SKM-1 treated with dmso at 0.1 percent for 144 hours (cell line): Measurements from ENCODE around the gene TPRX1.
"Not testable (repeated sequence)": the region's sequence is repeated elsewhere in the genome, so short reads cannot be mapped to it uniquely, and the experiment has no call there.

Experiments used
- DNase-seq: peaks from one replicate; lab custom pipeline; 2025; ENCODE audit not compliant: unreplicated experiment; lab: John Stamatoyannopoulos, UW

TPRX1 gene

DNA sequence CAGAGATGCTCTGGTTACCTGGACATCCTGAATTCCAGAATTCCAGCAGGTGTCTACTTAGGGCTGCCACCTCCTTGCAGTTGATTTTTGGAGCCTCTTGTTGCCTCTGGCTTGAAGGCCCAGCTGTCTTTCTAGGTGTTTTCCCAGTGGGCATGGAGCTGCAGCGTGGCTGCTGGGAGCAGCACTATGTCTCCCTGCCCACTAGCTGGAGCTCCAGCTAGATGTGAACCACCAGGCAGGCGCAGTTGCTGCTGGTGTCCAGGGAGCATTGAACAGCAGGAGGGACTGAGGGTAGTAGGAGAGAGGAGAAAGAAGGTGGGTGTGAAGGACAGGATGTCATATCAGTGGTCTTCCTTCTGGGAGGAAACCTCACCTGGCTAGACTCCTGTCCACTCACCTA, 35.7 kb downstream of the TPRX1 start:
- DNase-seq: no peak

DNA sequence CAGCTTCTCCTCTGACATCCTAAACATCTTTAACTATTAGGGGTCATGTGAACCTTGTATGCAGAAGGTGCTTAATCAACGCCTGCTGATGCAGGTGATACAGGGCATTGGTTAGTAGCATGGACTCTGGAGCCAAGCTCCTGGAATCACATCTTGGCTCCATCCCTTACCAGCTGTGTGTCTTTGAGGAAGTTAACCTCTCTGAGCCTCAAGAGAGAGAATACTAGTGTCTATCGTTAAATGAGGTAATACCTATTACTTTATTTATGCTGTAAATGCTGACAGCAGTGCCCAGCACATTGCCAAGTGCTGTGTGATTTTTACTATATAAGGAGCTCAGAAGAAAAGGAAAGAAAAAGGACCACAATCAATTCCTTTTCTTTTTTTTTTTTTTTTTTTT, 37.0 kb downstream of the TPRX1 start:
- no peak for DNase-seq

DNA sequence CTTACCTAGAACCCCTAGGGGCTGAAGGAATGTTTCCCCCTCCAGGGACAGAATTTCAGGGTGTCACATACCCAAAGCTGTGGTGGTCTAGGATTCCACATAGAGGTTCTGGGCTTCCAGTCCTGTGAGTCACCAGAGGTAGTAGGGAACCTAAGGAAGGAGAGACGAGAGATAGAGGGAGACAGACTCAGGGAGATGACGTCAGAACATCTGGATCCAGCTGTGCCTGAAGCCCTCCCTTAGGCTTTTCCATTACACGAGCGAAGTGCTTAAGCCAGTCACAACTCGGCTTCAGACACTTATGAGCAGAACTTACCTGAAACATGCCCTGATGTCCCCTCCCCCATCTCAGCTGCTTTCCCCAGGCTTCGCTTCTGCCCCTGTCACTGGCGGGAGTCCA, 37.7 kb downstream of the TPRX1 start:
- DNase-seq: no peak

DNA sequence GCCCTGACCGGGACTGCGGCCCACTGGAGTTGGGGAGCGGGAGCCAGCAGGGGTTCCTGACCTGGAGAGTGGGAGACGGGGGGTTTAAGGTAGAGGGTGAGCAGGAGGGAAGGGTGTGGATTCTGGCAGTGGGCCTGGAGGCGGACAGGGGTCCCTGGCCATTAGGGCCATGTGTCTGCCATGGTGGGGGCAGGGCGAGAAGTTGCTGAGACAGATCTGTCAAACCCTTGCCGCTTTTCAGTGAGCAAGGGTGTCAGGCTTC, 38.1 kb downstream of the TPRX1 start:
- DNase-seq: no peak

DNA sequence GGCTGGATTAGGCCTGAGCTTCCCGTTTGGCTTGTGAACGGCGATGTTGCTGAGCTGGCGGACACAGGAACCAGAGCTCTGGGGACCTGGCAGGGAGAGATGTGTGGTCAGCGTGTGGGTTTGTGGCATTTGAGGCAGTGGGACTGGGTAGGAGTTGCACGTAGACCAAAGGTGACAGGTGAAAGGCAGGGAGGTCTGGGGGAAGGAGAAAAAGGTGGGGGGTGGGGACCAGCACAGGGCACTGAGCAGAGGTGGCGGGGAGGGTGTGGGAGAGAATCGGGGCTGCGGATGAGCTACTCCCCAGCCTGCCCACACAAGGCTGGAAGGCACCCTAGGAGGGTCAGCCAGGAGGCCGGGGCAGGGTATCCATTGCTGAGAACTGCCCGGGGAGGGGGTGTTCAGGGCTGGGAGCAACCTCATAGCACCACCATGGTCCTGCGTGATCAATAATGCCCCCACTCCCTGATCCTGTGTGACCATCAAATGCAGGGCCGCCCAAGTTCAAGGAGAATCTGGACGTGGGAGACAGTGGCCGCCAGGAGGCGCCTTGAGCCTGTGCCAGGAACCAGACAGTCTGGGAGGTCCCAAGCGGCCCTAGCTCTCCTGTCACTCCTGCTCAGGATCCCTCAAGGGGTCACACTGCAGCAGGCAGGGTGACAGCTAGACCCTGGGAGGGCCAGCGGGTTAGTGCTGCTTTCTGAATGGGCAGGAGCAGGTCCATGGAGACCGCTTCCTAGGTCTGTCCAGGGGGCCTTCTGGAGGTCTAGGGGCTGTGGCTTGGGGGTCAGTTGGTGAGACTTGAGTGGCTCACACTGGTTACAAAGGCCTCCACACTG, 38.6 kb downstream of the TPRX1 start:
- DNase-seq: no peak

DNA sequence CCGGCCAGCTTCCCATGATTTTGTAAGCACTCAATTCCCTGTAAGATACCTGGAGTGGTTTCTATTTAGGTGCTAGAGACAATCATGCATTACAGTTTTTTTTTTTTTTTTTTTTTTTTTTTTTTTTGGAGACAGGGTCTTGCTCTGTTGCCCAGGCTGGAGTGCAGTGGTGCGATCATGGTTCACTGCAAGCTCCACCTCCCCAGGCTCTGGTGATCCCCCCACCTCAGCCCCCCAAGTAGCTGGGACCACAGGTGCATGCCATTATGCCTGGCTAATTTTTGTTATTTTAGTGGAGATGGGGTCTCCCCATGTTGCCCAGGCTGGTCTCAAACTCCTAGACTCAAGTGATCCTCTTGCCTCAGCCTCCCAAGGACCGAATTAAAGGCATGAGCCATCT, 39.6 kb downstream of the TPRX1 start:
- DNase-seq: not testable (repeated sequence)

DNA sequence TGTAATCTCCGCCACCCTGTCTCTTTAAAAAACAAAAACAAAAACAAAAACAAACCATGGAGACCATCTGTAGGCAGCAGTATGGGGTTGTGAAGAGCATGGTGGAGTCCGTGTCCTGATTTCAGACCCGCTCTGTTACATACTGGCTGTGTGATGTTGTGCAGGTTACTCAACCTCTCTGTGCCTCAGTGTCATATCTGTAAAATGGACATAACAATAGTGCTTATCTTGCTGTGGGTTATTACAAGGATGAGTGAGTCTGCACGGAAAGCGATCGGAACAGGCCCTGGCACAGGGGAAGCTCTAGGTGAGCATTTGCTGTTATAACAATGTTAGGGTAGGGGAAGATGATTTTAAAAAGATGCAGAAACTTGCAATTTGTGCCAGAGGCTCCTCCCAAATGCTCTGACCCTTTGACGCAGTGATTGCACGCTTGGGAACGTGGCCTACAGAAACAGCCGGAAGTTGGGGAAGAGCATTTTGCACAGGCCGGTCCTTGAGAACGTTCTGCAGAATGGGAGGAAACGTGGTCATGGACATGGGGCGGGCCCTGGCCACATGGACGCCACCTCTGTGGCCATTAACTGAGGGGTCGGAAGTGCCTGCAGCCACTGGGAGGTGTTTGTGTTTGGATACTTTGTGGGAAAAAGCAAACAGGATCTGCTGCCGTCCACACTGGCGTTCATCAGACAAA, 41.6 kb downstream of the TPRX1 start:
- no peak for DNase-seq

DNA sequence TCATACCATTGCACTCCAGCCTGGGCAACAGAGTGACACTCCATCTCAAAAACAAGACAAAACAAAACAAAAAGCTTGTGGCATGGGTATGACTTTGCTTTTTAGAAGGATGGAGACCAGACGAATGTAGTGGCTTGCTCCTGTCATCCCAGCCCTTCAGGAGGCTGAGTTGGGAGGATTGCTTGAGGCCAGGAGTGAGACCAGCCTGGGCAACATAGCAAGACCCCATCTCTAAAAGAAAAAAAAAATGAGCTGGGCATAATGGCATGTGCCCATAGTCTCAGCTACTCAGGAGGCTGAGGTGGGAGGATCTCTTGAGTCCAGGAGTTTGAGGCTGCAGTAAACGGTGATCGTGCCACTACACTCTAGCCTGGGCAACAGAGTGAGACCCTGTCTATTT, 42.2 kb downstream of the TPRX1 start:
- DNase-seq: no peak

DNA sequence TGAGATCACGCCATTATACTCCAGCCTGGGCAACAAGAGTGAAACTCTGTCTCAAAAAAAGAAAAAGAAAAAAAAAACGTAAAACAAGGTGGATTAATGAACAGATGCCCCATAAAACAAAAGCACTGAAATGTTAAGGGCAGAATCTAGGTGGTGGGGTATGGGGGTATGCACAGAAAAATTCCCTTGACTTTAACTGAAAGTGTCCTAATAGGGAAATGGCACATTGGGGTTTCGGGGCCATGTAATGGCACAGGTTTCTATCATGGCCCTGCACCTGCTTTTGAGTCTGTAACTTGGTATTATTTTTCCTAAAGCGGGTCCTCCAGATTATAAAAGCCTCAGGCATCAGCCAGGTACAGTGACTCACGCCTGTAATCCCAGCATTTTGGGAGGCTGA, 42.8 kb downstream of the TPRX1 start:
- no peak for DNase-seq

DNA sequence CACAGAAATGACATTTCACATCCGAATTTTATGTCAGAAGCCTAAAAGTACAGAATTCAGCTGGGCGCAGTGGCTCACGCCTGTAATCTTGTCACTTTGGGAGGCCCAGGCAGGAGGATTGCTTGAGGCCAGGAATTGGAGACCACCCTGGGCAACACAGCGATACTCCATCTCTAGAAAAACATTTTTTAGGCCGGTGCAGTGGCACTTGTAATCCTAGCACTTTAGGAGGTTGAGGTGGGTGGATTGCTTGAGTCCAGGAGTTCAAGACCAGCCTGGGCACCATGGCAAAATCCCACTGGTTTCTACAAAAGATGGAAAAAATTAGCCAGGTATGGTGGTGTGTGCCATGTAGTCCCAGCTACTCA, 43.7 kb downstream of the TPRX1 start:
- DNase-seq: no peak

DNA sequence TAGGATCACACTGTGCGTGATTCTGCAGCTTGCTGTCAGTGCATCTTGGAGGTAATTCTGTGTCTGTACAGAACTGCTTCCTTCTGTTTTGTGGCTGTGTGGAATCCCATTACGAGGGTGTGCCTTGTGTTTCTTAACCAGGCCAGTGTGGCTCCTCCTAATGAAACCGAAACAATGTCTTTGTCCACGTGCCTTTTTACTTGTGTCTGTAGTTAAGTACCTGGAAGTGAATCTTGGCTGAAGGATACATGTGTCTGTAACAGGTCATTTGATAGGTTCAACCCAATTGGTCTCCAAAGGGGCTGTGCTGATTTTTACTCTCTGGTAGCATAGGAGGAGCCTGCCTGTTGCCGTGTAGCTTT, 45.9 kb downstream of the TPRX1 start:
- no peak for DNase-seq

DNA sequence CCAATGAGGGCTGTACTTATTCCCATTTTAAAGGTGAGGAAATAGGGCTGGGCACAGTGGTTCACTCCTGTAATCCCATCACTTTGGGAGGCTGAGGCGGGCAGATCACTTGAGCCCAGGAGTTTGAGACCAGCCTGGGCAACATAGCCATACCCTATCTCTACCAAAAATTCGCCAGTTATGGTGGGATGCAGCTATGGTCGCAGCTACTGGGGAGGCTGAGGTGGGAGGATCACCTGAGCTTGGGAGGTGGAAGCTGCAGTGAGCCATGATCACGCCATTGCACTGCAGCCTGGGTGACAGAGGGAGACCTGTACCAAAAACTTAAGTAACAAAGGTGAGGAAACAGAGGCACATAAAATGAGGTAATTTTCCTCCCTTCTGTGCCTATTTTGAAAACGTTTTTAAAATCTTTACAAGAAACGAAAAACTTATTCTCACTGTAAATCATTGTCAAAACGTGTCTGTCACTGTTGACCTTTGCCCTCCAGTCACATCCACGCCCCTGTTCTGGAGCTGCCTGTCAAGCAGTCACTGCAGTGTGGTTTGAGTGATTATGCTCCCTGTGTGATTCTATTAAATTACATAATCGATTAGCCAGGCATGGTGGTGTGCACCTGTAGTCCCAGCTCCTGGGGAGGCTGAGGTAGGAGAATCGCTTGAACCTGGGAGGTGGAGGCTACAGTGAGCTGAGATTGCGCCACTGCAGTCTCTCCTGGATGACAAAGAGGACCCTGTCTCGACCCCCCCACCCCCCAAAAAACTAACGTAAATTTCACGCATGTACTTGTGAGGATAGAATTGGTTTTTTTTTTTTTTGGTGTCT, 46.5 kb downstream of the TPRX1 start:
- DNase-seq: no peak

DNA sequence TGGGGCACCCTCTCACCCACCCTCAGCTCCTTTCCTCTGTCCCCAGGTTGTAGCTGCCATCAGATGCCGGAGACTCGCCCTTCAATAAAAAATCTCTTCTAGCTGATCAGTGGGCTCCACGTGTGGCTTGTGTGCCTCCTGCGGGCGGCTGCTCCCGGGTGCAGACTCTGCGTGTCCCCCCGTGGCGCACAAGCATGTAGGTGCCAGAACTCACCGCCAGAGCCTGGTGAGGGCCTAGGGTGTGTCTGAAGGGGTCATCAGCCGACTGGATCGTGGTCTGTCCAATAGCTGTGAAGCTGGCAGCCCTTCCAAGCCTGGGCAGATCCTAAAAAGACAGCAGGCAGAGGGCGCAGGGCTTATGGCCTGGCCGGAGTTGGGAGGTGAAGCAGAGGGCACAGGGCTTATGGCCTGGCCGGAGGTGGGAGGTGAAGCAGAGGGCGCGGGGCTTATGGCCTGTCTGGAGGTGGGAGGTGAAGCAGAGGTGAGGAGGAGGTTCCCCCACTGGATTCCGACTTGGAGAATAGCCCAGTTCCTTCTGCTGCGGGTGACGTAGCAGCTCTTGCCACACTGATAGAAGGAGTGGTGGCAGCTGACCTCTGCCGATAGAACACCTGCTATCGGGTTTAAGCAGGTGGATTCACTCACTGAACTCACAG, 47.3 kb downstream of the TPRX1 start:
- DNase-seq: no peak

DNA sequence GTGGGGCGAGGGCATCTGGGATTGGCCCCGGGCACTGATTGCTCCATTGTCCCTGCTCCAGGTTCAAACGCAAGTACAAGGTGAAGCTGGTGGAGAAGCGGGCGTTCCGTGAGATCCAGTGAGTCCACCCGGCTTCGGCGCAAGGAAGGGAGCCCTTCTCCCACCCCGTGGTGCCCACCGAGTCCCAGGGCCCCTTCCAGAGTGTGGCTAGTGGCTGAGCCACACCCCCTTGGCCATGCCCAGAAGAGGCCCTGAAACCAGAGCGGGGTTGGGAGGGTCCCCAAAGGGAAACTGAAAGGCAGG, 47.8 kb downstream of the TPRX1 start:
- DNase-seq: no peak

DNA sequence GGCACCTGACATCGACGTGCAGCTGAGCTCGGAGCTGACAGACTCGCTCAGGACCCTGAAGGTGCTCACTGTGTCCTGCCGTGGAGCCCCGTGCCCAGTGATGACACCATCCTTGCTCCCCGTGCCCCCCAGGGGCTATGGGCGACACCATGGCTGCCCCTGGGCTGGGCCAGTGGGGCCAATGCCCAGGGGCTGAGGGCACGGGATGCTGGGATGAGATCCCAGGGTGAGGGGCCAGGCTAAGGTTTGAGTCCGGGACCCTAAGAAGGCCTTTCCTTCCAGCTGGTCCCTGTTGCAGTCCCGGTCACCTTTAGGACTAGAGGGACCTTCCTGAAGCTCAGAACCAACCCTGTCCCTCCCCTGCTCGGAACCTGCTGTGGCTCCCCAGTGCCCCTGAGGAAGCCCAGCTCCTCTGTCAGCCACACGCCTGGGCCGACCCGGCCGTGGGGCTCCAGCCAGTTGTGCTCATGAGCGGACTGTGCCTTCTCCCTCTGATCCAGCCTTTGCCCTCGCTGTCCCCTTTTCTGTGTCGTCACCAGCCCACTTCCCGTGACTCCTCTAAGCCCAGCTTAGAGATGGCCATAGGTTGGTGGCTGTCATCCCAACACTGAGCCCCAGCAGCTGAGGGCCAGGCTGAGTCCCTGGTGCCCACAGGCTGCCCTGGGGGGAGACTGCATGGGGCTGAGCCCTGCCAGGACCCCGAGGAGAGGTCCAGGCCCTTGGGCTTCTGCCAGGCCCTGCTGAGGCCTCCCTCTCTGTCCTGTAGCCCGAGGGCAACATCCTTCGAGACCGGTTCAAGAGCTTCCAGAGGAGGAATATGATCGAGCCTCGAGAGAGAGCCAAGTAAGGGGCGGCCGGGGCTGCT, 48.4 kb downstream of the TPRX1 start:
- DNase-seq: no peak

DNA sequence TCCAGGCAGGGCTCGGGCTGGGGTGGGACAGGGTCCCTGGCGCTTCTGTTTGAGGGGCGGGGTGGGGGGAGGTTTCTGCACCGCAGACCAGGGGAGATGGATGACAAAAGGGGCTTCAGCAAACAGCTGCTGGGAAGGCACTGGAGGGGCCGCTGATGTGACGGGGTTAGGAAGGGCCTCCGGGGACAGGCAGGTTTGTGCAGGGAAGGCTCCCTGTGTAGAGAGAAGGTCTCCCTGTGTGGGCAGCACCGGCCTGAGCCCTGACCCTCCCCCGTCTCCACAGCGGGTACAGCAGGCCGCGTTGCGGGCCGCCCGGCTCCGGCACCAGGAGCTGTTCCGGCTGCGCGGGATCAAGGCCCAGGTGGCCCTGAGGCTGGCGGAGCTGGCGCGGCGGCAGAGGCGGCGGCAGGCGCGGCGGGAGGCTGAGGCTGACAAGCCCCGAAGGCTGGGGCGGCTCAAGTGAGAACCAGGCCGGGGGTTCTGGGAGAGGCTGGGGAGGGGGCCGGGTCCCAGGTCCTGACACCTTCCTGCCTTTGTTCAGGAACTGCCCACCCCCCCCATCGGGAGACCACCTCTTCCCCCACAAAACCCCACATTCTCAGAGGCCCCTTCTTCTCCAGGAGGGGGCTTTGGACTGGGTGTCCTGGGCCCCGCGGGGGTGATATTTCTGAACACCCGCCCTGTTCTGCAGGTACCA, 49.1 kb downstream of the TPRX1 start:
- no peak for DNase-seq

DNA sequence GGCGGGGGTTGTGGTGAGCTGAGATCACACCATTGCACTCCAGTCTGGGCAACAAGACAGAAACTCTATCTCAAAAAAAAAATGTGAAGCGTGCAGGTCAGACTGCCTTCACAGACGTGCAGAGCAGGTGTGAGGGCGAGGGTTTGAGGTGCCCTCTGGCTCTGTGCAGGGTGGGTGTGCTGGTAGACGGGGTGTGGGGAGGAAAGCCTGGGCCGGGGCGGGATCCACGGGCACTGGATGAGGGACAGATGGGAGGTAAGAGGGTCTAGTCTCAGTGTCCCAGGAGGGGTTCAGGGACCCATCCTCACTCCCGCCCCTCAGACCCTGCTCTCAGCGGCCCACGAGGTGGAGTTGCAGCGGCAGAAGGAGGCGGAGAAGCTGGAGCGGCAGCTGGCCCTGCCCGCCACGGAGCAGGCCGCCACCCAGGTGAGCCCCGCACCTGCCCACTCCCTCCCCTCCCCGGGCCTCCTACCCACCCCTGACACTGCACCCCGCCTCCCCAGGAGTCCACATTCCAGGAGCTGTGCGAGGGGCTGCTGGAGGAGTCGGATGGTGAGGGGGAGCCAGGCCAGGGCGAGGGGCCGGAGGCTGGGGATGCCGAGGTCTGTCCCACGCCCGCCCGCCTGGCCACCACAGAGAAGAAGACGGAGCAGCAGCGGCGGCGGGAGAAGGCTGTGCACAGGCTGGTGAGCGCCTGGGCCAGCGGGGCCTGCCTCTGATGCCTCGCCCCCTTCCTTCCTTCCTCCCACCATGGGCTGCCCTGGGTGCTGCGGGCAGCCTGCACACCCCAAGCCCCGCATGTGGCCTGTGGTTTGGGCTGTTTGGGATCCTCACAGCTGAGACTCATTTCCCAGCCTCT, 49.9 kb downstream of the TPRX1 start:
- DNase-seq: no peak

DNA sequence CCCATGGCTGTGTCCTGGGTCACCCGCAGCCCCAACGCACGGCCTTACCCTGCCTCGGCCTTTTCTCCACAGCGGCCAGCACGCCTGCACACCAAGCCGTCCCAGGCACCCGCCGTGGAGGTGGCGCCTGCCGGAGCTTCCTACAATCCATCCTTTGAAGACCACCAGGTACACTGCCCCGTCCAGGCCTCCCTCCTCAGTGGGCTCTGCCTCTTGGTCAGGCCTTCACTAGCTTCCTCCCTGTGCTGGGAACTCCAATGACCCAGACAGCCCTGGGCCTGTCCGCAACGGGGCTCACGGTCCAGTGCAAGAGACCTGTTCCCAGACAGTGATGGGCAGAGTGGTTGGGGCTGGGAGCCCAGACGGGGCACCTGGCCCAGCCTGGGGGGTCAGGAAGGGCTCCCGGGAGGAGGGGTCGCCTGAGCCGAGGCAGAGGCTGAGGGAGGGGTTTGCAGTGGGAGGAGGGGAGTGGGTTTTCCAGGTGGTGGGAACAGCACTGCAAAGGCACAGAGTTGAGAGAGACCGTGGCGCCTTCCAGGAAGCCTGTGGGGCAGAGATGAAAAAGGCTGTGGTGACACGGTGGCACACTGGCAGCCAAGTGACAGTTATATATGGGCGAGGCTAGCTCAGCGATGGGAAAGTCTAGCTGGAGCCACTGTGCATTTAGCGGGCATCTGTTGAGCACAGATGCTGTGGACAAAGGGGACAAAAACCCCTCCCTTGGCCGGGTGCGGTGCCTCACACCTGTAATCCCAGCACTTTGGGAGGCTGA, 51.7 kb downstream of the TPRX1 start:
- no peak for DNase-seq
